ENCODE data around the gene ANKRD37.

Gene ANKRD37

DNA sequence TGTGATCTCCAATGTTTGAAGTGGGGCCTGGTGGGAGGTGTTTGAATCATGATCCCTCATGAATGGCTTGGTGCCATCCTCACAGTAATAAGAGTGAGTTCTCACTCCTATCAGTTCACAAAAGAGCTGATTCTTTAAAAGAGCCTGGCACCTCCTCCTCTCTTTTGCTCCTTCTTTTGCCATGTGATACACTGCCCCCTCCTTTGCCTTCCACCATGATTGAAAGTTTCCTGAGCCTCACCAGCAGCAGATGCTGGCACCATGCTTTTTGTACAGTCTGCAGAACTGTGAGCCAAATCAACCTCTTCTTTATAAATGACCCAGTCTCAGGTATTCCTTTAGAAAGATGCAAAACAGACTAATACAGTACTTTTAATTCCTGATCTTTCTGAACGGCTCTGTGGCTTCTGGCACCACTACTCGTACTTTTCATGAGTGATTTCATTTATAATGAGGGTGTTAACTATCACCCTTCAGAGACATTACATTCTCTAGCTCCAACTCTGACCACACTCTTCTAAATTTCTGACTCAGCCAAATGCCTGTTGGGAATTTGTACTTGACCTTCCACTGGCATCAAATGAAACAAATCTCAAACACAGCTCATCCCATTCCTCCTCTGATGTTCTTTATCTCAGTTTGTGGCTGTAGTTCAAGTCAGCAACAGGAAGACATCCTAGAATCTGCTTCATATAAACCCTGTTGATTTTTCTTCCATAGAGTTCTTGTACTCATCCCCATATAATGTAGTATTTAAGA lies 24.9 kb downstream of the ANKRD37 start:
- H3K4me3 ChIP-seq (ENCODE audit: low read length): no peak overlapping the region
- TF ChIP-seq ZNF274 (IDR thresholded peaks at IDR 0.05; ENCODE audit: low read depth, low read length): no peak

DNA sequence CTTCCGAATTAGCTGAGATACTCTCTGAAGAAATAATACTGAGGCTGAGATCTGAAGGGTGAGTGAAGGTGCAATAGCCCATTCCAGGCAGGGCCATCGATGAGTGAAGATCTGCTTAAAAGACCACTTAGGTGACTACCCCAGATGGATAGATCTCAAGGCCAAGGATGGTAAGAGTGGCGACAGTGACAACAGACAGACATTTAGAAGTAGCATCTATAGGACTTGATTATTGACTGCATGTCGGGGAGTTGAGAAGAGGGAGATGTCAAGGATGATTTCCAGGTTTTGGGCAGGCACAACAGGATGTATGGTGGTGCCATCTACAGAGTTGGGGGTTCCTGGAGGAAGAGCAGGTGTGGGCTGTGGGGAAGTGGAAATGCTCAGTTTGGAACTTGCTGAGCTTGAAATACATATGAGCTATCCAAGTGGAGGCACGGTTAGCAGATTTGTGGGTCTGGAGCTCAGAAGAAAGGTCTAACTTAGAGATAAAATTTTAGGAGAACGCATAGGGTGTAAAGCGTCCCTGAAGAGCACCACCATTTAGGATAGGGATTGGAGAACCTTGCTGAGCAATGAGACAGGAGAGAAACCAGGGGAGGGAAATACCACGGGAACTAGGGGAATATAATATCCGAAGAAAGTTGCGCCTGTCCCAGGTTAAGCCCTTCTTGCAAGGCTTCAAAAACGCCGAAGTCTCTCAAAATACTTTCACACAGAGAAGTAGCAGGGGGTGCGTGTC lies 28.4 kb downstream of the ANKRD37 start:
- H3K4me3 ChIP-seq (ENCODE audit: low read length): peak overlapping the region; percentile 96
- TF ChIP-seq ZNF274 (IDR thresholded peaks at IDR 0.05; ENCODE audit: low read depth, low read length): no peak

DNA sequence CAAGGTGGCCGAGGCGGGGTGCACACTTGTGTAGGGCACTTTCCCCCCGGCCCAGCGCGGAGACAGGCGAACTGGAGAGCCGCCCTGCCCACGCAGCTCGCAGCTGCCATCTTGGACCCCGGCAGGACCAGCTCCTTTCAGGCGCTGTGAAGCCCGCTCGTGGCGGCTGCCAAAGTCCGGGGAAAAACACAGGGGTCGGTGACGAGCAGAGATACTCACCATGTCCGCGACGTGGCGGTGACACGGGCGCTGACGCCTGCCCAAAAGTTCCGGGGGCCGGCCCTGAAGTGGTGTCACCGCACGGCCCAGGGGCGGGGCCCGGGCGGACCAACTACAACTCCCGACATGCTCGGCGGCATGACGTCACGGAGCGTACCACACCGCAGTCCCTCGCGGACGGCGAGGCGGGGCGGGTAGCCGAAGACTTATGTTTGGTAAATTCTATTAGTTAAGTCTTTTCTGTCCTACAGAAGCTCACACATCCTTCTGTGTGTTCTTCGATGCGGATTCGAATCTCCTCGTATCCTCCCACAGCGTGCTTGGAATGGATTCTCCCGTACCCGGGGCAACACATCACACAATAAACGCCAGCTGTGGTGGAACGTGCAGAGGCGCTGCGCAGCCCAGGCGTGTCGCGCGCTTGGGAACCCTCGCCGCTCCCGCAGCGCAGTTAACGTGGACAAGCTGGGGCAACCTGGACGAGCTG lies 29.2 kb downstream of the ANKRD37 start, which contains the start of gene UFSP2:
Gene UFSP2, minus strand, starts transcription at position 318 of the 706 bp plus-strand sequence. Its CDS starts 96 bp downstream, at position 222.
- TF ChIP-seq ZNF274 (IDR thresholded peaks at IDR 0.05; ENCODE audit: low read depth, low read length): no peak

DNA sequence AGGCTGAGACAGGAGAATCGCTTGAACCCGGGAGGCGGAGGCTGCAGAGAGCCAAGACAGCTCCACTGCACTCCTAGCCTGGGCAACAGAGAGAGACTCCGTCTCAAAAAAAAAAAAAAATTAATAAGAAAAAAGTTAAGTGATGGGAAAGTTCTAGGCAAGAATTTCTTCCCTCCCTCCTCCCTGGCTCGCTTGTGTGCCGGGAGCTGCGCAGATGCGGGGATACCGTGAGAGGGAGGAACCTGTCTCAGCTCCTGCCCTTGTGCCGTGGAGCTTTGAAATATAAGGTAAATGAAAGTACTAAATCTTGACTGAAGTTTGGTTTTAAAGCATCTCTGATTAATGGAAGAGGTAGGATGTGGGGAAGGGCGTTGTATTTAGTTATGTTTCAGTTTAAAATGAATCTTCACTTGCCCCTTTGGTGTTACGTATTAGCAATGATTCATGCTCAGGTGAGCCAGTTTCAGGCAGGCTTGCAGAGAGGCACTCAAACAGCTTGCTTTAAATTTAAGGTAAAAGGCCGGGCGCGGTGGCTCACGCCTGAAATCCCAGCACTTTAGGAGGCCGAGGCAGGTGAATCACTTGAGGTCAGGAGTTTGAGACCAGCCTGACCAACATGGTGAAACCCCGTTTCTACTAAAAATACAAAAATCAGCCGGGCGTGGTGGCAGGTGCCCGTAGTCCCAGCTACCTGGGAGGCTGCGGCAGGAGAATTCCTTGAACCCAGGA lies 30.5 kb downstream of the ANKRD37 start:
- no peak overlapping the region for H3K4me3 ChIP-seq (ENCODE audit: low read length)
- no peak for TF ChIP-seq ZNF274 (IDR thresholded peaks at IDR 0.05; ENCODE audit: low read depth, low read length)

More for the DNA sequence above, 29.2 kb downstream of the ANKRD37 start, which contains the start of gene UFSP2:
- peak within 1 kb of the TSS; percentile 96 for H3K4me3 ChIP-seq (ENCODE audit: low read length)

DNA sequence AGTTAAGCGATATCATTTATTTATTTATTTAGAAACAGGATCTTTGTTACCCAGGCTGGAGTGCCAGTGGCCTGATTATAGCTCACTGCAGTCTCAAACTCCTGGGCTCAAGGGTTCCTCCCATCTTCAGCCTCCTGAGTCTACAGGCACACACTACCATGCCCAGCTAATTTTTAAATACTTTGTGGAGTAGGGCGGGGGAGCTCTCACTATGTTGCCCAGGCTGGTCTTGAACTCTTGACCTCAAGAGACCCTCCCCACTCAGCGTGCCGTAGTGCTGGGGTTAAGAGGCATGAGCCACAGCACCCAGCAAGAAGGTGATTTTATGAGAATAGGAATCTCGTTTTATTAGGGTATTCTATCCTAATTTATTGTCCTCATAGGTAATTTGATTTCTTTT lies 33.0 kb downstream of the ANKRD37 start:
- no peak overlapping the region for H3K4me3 ChIP-seq (ENCODE audit: low read length)
- no peak for TF ChIP-seq ZNF274 (IDR thresholded peaks at IDR 0.05; ENCODE audit: low read depth, low read length)

DNA sequence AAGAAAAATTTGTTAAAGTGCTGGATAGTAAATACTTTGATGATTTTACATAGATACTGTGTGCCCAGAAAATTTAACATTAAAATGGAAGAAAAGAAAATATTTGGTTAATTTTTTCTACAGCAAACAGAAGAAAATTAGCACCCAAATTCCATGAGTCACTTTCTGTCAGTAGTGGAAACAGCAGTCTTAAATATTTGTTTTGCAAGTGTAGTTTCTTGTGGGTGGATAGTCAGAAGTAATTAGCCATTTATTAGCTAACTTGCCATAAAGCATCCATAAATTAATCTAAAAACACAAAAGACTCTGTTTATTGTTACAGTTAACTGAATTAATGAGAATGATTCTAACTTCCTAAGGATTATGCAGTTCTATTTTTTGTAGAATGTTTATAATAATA lies 38.8 kb downstream of the ANKRD37 start:
- no peak overlapping the region for H3K4me3 ChIP-seq (ENCODE audit: low read length)
- TF ChIP-seq ZNF274 (IDR thresholded peaks at IDR 0.05; ENCODE audit: low read depth, low read length): no peak

DNA sequence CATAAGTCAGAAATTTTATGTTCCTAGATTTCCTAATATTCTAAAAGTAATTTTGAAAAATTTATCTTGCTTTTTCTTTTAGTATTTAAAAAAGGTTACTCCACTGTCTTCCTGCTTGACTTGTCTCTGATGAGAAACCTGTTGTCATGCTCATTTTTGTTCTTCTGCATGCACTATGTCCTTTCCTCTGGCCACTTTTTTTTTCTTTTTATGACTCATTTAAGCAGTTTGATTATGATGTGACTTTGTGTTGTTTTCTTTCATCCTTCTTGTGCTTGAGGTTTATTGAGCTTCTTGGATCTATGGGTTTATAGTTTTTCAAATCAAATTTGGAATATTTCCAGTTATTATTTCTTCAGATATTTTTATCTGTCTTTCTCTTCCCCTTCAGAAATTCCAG lies 41.2 kb downstream of the ANKRD37 start:
- no peak for TF ChIP-seq ZNF274 (IDR thresholded peaks at IDR 0.05; ENCODE audit: low read depth, low read length)
- no peak overlapping the region for H3K4me3 ChIP-seq (ENCODE audit: low read length)

DNA sequence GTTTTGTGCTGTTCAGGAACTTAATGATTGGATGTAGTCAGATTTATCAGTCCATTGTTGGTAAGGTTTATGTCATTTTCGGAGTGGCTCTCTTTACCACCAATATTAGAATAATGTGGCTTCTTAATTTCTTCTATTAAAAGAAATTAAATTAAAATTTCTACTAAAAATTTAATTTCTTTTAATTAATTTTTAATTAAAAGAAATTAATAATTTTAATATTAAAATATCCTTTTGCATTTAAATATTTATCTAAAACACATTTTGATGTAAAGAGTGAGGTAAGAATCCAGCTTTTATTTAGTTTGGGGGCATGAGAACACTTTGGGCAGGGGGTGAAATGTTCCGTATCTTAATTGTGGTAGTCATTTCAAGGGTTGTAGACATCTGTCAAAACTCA lies 44.8 kb downstream of the ANKRD37 start:
- H3K4me3 ChIP-seq (ENCODE audit: low read length): no peak overlapping the region
- no peak for TF ChIP-seq ZNF274 (IDR thresholded peaks at IDR 0.05; ENCODE audit: low read depth, low read length)

DNA sequence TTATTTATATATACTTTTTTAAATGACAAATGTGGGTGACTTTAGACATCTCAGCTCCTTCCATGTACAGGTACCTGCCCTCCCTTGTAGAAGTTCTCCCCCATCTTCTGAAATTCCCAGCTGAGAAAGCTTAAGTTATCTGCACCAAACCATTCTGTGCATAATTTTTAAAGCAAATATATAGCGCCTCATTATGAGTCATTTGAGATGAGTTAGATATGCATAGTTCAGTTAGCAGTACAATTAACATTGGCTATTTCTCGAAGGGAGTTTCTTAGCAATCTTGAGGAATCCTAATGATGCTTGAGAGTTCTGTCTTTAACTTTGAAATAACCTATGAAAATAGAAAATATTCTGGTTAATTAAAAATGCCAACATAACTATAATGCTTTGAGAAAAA lies 48.6 kb downstream of the ANKRD37 start:
- H3K4me3 ChIP-seq (ENCODE audit: low read length): no peak overlapping the region
- no peak for TF ChIP-seq ZNF274 (IDR thresholded peaks at IDR 0.05; ENCODE audit: low read depth, low read length)

Data from GM08714 (cell line).